ENCODE data around the gene ACTRT3. TPM values are rescaled to one million over a fixed set of nuclear protein-coding genes. Genes with fewer than 3 reads are reported as not detected.

The ACTRT3 gene
- total and polyA plus RNA-seq, 2 donors (not counting 3 experiments of a cell fraction or from before 2014, with no cell fraction given): 2.6 to 3.3 TPM

Small RNAs within 50 kb of the gene (small RNA-seq; reads per million reads assigned to genes)
- not detected for gene RNU6-637P (ENCODE audit: insufficient read depth, insufficient read length, low read depth, low replicate concordance)

Other genes with a start within 250 kb of the ACTRT3 start
- gene MECOM, start 105.8 kb downstream of the ACTRT3 start, total RNA-seq: 117 and 123 TPM in 2 replicates
- 24.0 and 29.0 TPM in 2 replicates for gene MECOM, start 105.8 kb downstream of the ACTRT3 start, polyA plus RNA-seq
- gene TERC, start 4.5 kb downstream of the ACTRT3 start, total RNA-seq: 6.1 and 10.0 TPM in 2 replicates
- gene TERC, start 4.5 kb downstream of the ACTRT3 start, polyA plus RNA-seq: 2.6 TPM in 2 replicates
- 11.7 and 12.7 TPM in 2 replicates for gene MYNN, start 3.8 kb upstream of the ACTRT3 start, total RNA-seq
- gene MYNN, start 3.8 kb upstream of the ACTRT3 start, polyA plus RNA-seq: 5.5 and 7.1 TPM in 2 replicates
- gene LRRIQ4, start 43.3 kb upstream of the ACTRT3 start, total RNA-seq: not detected in 2 replicates
- 0.04 TPM in 1 of 2 replicates, not detected in the other for gene LRRIQ4, start 43.3 kb upstream of the ACTRT3 start, polyA plus RNA-seq
- gene LRRC34, start 43.3 kb upstream of the ACTRT3 start, total RNA-seq: 2.4 and 2.5 TPM in 2 replicates
- gene LRRC34, start 43.3 kb upstream of the ACTRT3 start, polyA plus RNA-seq: 0.59 and 0.72 TPM in 2 replicates
- not detected in 2 replicates for gene LRRC31, start 100.4 kb upstream of the ACTRT3 start, total RNA-seq
- gene LRRC31, start 100.4 kb upstream of the ACTRT3 start, polyA plus RNA-seq: not detected in 2 replicates
- gene SAMD7, start 142.0 kb upstream of the ACTRT3 start, total RNA-seq: not detected in 2 replicates
- not detected in 2 replicates for gene SAMD7, start 142.0 kb upstream of the ACTRT3 start, polyA plus RNA-seq
- gene SEC62, start 197.2 kb upstream of the ACTRT3 start, total RNA-seq: 77.8 and 90.8 TPM in 2 replicates
- 90.7 and 101 TPM in 2 replicates for gene SEC62, start 197.2 kb upstream of the ACTRT3 start, polyA plus RNA-seq